ENCODE measurements around the gene FAM98C. TPM values are rescaled to one million over a fixed set of nuclear protein-coding genes. Genes with fewer than 3 reads are reported as not detected.

FAM98C gene
- total RNA-seq, 6 experiments from 2014 or later, result 7.6 to 19.8 (median 9.8) TPM

GRCh38 chr19:38457690-38458405 lies 55.0 kb downstream of the FAM98C start:
- H3K27me3 ChIP-seq, result no peaks in the 10 kb centered on the region
- H3K4me1 ChIP-seq, result no peaks in the 10 kb centered on the region
- no peaks in the 10 kb centered on the region for H3K9me3 ChIP-seq
- H3K27ac ChIP-seq, result no peak overlapping the region
- WGBS (ENCODE audit: insufficient coverage, low coverage, low lambda C conversion rate, missing lambda C conversion rate), result 80% methylated on average over 4 of the region's 15 CpGs
- intact Hi-C loops (cut with DNase I), result no loop called here
- no peaks in the 10 kb centered on the region for H3K36me3 ChIP-seq
- ATAC-seq (no peak), DNase-seq (no peak)
- no peak overlapping the region for H3K4me3 ChIP-seq
- no peak for TF ChIP-seq POLR2A (IDR thresholded peaks at IDR 0.05)
- no peak for TF ChIP-seq CTCF (IDR thresholded peaks at IDR 0.05)

Other genes with a start within 250 kb of the FAM98C start
- gene DPF1, start 178.9 kb upstream of the FAM98C start, total RNA-seq, result not detected
- 1 to 10 TPM; 2.7 to 8.7 (median 6.7) TPM for gene PPP1R14A, start 146.7 kb upstream of the FAM98C start, total RNA-seq
- gene SPINT2, start 138.5 kb upstream of the FAM98C start, total RNA-seq, result 10 to 100 TPM in 1 of 6 experiments, 1 to 10 TPM in 5; 3.5 to 19.1 (median 6.2) TPM
- 1 to 10 TPM in 1 of 6 experiments, not detected in 5; 1.8 TPM for gene C19orf33, start 98.8 kb upstream of the FAM98C start, total RNA-seq
- gene YIF1B, start 87.1 kb upstream of the FAM98C start, total RNA-seq, result 10 to 100 TPM; 26.3 to 69.7 (median 42.0) TPM
- gene KCNK6, start 83.2 kb upstream of the FAM98C start, total RNA-seq, result 1 to 10 TPM; 1.1 to 3.1 (median 2.2) TPM
- gene CATSPERG, start 67.3 kb upstream of the FAM98C start, total RNA-seq, result 1 to 10 TPM in 4 of 6 experiments, under 1 TPM in 1, not detected in 1; 0.69 to 4.4 (median 2.4) TPM
- gene PSMD8, start 28.5 kb upstream of the FAM98C start, total RNA-seq, result 100 to 1,000 TPM in 2 of 6 experiments, 10 to 100 TPM in 4; 69.2 to 181 (median 75.2) TPM
- gene GGN, start 15.1 kb upstream of the FAM98C start, total RNA-seq, result not detected
- gene SPRED3, start 14.4 kb upstream of the FAM98C start, total RNA-seq, result under 1 TPM in 4 of 6 experiments, not detected in 2; 0.12 to 0.37 (median 0.22) TPM
- gene RASGRP4, start 23.1 kb downstream of the FAM98C start, total RNA-seq, result 1 to 10 TPM in 2 of 6 experiments, under 1 TPM in 4; 0.77 to 1.5 (median 0.93) TPM
- gene RYR1, start 30.6 kb downstream of the FAM98C start, total RNA-seq, result 1 to 10 TPM in 1 of 6 experiments, under 1 TPM in 5; 0.12 to 1.1 (median 0.49) TPM
- gene MAP4K1, start 214.9 kb downstream of the FAM98C start, total RNA-seq, result 1 to 10 TPM in 5 of 6 experiments, under 1 TPM in 1; 0.93 to 3.1 (median 2.0) TPM
- gene EIF3K, start 216.1 kb downstream of the FAM98C start, total RNA-seq, result 100 to 1,000 TPM in 4 of 6 experiments, 10 to 100 TPM in 2; 86.3 to 305 (median 116) TPM
- gene ACTN4, start 244.6 kb downstream of the FAM98C start, total RNA-seq, result 100 to 1,000 TPM; 142 to 306 (median 201) TPM

All from right lobe of liver (tissue), 6 donors.